Neuronal stem cell (in vitro differentiated cells): ENCODE results near the gene STRN.

ENCODE experiments used
- DNase-seq: peaks from one replicate; pipeline ENCODE4 v3.0.0-alpha.2; 2013; ENCODE audit warnings: low spot score
- H2AFZ ChIP-seq: one replicate; pipeline ENCODE4 v1.6.1; 2013; ENCODE audit warnings: mild to moderate bottlenecking, low read length, inconsistent platforms
- H2AK5ac ChIP-seq: 2 replicates; pipeline ENCODE4 v1.6.1; 2013; ENCODE audit warnings: low read depth, mild to moderate bottlenecking, inconsistent platforms, low read length, moderate library complexity, mixed read lengths
- H2BK120ac ChIP-seq: 2 replicates; pipeline ENCODE4 v1.6.1; 2013; ENCODE audit warnings: low read depth, mild to moderate bottlenecking, inconsistent platforms, low read length, moderate library complexity, mixed read lengths
- H2BK12ac ChIP-seq: one replicate; pipeline ENCODE4 v1.6.1; 2013; ENCODE audit warnings: low read length, inconsistent platforms
- H2BK15ac ChIP-seq: 2 replicates; pipeline ENCODE4 v1.6.1; 2013; ENCODE audit warnings: mild to moderate bottlenecking, low read length, inconsistent platforms, mixed read lengths
- H2BK5ac ChIP-seq: one replicate; pipeline ENCODE4 v1.6.1; 2013; ENCODE audit warnings: inconsistent platforms, mild to moderate bottlenecking, low read length, moderate library complexity
- H3K14ac ChIP-seq: one replicate; pipeline ENCODE4 v1.6.1; 2013; ENCODE audit warnings: low read length, inconsistent platforms
- H3K18ac ChIP-seq: 2 replicates; pipeline ENCODE4 v1.6.1; 2013; ENCODE audit warnings: low read length, inconsistent platforms
- H3K23ac ChIP-seq: 2 replicates; pipeline ENCODE4 v1.6.1; 2013; ENCODE audit warnings: low read depth, mild to moderate bottlenecking, mixed read lengths, low read length, inconsistent platforms; ENCODE audit not compliant: poor library complexity
- H3K27ac ChIP-seq: replicated peaks from 3 replicates; pipeline ENCODE4 v1.5.1; 2013; ENCODE audit warnings: low read length, inconsistent platforms
- H3K27me3 ChIP-seq, 3 experiments: 2 replicates each; pipeline ENCODE4 v1.6.1; 2013; ENCODE audit warnings: low read length in 3 of 3, mild to moderate bottlenecking in 2 of 3, inconsistent platforms in 1 of 3, low read depth in 1 of 3, mixed read lengths in 1 of 3, moderate library complexity in 1 of 3; ENCODE audit not compliant: control insufficient read depth in 3 of 3, insufficient read depth in 3 of 3
- H3K36me3 ChIP-seq, 2 donors: replicated peaks in 1 of 2; 2 replicates each; pipeline ENCODE4 v1.6.1; 2013; ENCODE audit warnings: low read length in 2 of 2; ENCODE audit not compliant: control insufficient read depth in 2 of 2, insufficient read depth in 2 of 2
- H3K4ac ChIP-seq: 2 replicates; pipeline ENCODE4 v1.6.1; 2013; ENCODE audit warnings: inconsistent platforms, mild to moderate bottlenecking, low read length, moderate library complexity
- H3K4me1 ChIP-seq, 2 donors: 1 replicate in 1 of 2; 2 replicates in 1 of 2; pipeline ENCODE4 v1.6.1; 2013; ENCODE audit warnings: low read length in 2 of 2, low read depth in 1 of 2; ENCODE audit not compliant: control insufficient read depth in 2 of 2, insufficient read depth in 1 of 2
- H3K4me2 ChIP-seq: one replicate; pipeline ENCODE4 v1.6.1; 2013; ENCODE audit warnings: mild to moderate bottlenecking, low read length, inconsistent platforms; ENCODE audit not compliant: insufficient read depth, poor library complexity, severe bottlenecking
- H3K4me3 ChIP-seq, 2 donors: 2 replicates each; pipeline ENCODE4 v1.5.1; 2013; ENCODE audit warnings: low read length in 2 of 2, mild to moderate bottlenecking in 2 of 2, inconsistent platforms in 1 of 2, moderate library complexity in 1 of 2
- H3K79me1 ChIP-seq: one replicate; pipeline ENCODE4 v1.6.1; 2013; ENCODE audit warnings: low read depth, mild to moderate bottlenecking, inconsistent platforms, low read length, moderate library complexity
- H3K9ac ChIP-seq: one replicate; pipeline ENCODE4 v1.6.1; 2013; ENCODE audit warnings: mild to moderate bottlenecking, low read depth, low read length, inconsistent platforms; ENCODE audit not compliant: poor library complexity
- H3K9me3 ChIP-seq, 2 donors: replicated peaks in 1 of 2; 2 replicates each; pipeline versions ENCODE3 to v1.6.1; 2013; ENCODE audit warnings: low read length in 2 of 2, mild to moderate bottlenecking in 2 of 2, inconsistent platforms in 1 of 2, low read depth in 1 of 2, mixed read lengths in 1 of 2, moderate library complexity in 1 of 2; ENCODE audit not compliant: control insufficient read depth in 2 of 2, insufficient read depth in 1 of 2
- H4K8ac ChIP-seq: one replicate; pipeline ENCODE4 v1.6.1; 2013; ENCODE audit warnings: low read depth, mild to moderate bottlenecking, inconsistent platforms, low read length, moderate library complexity
- H4K91ac ChIP-seq: one replicate; pipeline ENCODE4 v1.6.1; 2013; ENCODE audit warnings: low read length, low read depth, mild to moderate bottlenecking, inconsistent platforms; ENCODE audit not compliant: poor library complexity
- WGBS, 2 donors: extraction: QIAGEN DNeasy Blood & Tissue Kit; methylation state at CpG; one replicate each; pipeline ENCODE4 v1.1.7; 2013; ENCODE audit warnings: missing lambda C conversion rate in 2 of 2, mixed read lengths in 1 of 2; ENCODE audit not compliant: insufficient read length in 2 of 2, insufficient replicate concordance in 1 of 2; ENCODE audit errors: extremely low coverage in 2 of 2; 5-methylcytosine and 5-hydroxymethylcytosine counted together

The STRN gene

GRCh38 chr2:36802952-36803351, 163.4 kb downstream of the STRN start:
- Histone ChIP-seq H3K4me1 (no peaks in the 10 kb centered on the region), H4K91ac (no peak overlapping the region), H3K18ac (no peak overlapping the region), H3K79me1 (no peaks in the 10 kb centered on the region), H3K36me3 (no peaks in the 10 kb centered on the region), H3K27me3 (no peaks in the 10 kb centered on the region), H3K9ac (no peak overlapping the region), H2BK12ac (no peak overlapping the region), H3K27ac (no peak overlapping the region), H3K4ac (no peak overlapping the region), H4K8ac (no peak overlapping the region), H2BK5ac (no peak overlapping the region), H3K4me3 (no peak overlapping the region), H3K4me2 (no peak overlapping the region), H2AFZ (no peak overlapping the region), H2BK120ac (no peak overlapping the region), H3K23ac (no peak overlapping the region), H3K14ac (no peak overlapping the region), H3K9me3 (no peaks in the 10 kb centered on the region), H2BK15ac (no peak overlapping the region), H2AK5ac (no peak overlapping the region)
- DNase-seq, result no peak
- no CpG with 5 or more reads among the region's 3 CpGs for WGBS, 2 donors

DNA sequence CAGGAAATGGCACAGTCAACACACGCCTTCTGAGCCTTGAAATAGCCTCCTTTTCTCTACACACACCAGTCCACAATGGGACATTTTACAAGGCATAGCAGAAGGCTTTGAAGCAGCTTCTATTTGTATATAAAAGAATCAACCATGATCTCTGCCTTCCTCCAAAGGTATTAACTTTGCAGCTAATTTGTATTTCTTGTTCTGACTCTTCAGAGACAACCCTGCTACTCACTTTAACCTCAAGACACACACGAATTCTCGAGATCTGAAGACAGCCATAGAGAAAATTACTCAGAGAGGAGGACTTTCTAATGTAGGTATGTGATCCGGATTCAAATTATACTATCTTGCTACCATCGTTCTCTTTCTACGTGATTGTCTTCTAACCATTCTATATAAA, 165.2 kb downstream of the STRN start:
- Histone ChIP-seq H4K91ac (no peak overlapping the region), H2BK5ac (no peak overlapping the region), H3K23ac (no peak overlapping the region), H3K14ac (no peak overlapping the region), H3K79me1 (no peaks in the 10 kb centered on the region), H3K9me3 (no peaks in the 10 kb centered on the region), H2AK5ac (no peak overlapping the region), H3K36me3 (no peaks in the 10 kb centered on the region), H3K18ac (no peak overlapping the region), H3K4me2 (no peak overlapping the region), H3K27ac (no peak overlapping the region), H3K4ac (no peak overlapping the region), H3K4me3 (no peak overlapping the region), H2BK120ac (no peak overlapping the region), H3K9ac (no peak overlapping the region), H2AFZ (no peak overlapping the region), H3K4me1 (no peaks in the 10 kb centered on the region), H2BK12ac (no peak overlapping the region), H3K27me3 (no peaks in the 10 kb centered on the region), H4K8ac (no peak overlapping the region), H2BK15ac (no peak overlapping the region)
- WGBS, 2 donors, result no CpG with 5 or more reads among the region's 6 CpGs
- DNase-seq, result no peak

DNA sequence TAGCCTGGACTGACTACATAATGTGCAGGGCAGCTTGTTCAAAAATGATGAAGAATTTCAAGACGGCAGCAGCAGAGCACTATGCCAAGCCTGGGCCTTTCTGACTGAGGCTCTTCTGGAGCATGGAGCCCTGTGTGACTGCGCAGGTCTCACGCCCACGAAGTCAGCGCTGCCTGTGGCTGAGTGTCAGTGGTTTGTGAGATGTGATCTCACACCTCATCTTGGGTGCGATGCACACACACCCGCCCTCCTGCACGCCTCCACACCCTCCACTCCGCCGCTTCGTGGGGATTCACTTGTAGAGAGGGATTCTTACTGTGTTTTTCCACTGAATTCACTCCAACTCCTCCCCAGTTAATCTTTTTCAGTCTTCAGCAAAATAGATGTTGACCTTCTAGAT, 166.0 kb downstream of the STRN start:
- H3K79me1 ChIP-seq, result no peaks in the 10 kb centered on the region
- H2BK12ac ChIP-seq, result no peak overlapping the region
- H4K91ac ChIP-seq, result no peak overlapping the region
- H2AFZ ChIP-seq, result no peak overlapping the region
- H3K36me3 ChIP-seq, result no peaks in the 10 kb centered on the region
- DNase-seq, result no peak
- no peak overlapping the region for H3K4me2 ChIP-seq
- H3K23ac ChIP-seq, result no peak overlapping the region
- no peak overlapping the region for H2BK120ac ChIP-seq
- no peak overlapping the region for H2AK5ac ChIP-seq
- peak overlapping the region in 1 of 2 donors; percentile 55 for H3K4me3 ChIP-seq
- no CpG with 5 or more reads among the region's 11 CpGs for WGBS, 2 donors
- H3K4me1 ChIP-seq, result no peaks in the 10 kb centered on the region
- no peak overlapping the region for H3K4ac ChIP-seq
- H3K9ac ChIP-seq, result no peak overlapping the region
- H3K9me3 ChIP-seq, result no peaks in the 10 kb centered on the region
- no peak overlapping the region for H4K8ac ChIP-seq
- no peak overlapping the region for H2BK5ac ChIP-seq
- no peak overlapping the region for H3K14ac ChIP-seq
- H3K18ac ChIP-seq, result no peak overlapping the region
- H2BK15ac ChIP-seq, result no peak overlapping the region
- no peaks in the 10 kb centered on the region for H3K27me3 ChIP-seq
- H3K27ac ChIP-seq, result no peak overlapping the region

GRCh38 chr2:36798724-36799123, 167.6 kb downstream of the STRN start:
- Histone ChIP-seq H2AK5ac (no peak overlapping the region), H3K4ac (no peak overlapping the region), H3K36me3 (no peaks in the 10 kb centered on the region), H3K27me3 (peaks cover 0 to 3% (median 0%) of the 10 kb centered on the region in 3 experiments), H3K23ac (no peak overlapping the region), H2AFZ (no peak overlapping the region), H3K14ac (no peak overlapping the region), H3K27ac (no peak overlapping the region), H3K4me1 (no peaks in the 10 kb centered on the region), H2BK15ac (no peak overlapping the region), H3K18ac (no peak overlapping the region), H3K9ac (no peak overlapping the region), H4K91ac (no peak overlapping the region), H3K79me1 (no peaks in the 10 kb centered on the region), H3K4me3 (no peak overlapping the region), H2BK120ac (no peak overlapping the region), H2BK12ac (no peak overlapping the region), H4K8ac (no peak overlapping the region), H2BK5ac (no peak overlapping the region), H3K9me3 (no peaks in the 10 kb centered on the region), H3K4me2 (no peak overlapping the region)
- no peak for DNase-seq
- WGBS, 2 donors, result no CpG with 5 or more reads among the region's 3 CpGs
